CD8-positive, alpha-beta memory T cell (primary cell): ENCODE data around the gene SPHK1. TPM values are rescaled to one million over a fixed set of nuclear protein-coding genes. Genes with fewer than 3 reads are reported as not detected.
"Not testable (repeated sequence)": the region's sequence is repeated elsewhere in the genome, so short reads cannot be mapped to it uniquely, and the experiment has no call there.

Experiments
- CTCF ChIA-PET: fragments of 350-600 bp; sonication (Branson Sonifier 250); formaldehyde crosslinking; loops from one replicate; lab custom pipeline; 2021; ENCODE audit warnings: antibody characterized with exemption; lab: Charles Lee
- POLR2A ChIA-PET: fragments of 350-600 bp; sonication (Branson Sonifier 250); formaldehyde crosslinking; loops from one replicate; lab custom pipeline; 2021; ENCODE audit warnings: antibody characterized with exemption; lab: Charles Lee
- DNase-seq, 5 donors: peaks; one replicate each; pipeline versions ENCODE4 v3.0.0 to v3.0.0-alpha.2; 2020 to 2022; ENCODE audit warnings: mixed read lengths in 1 of 5
- H3K27ac ChIP-seq: one replicate; pipeline ENCODE4 v1.7.0; 2013; ENCODE audit warnings: low read depth, mild to moderate bottlenecking, low read length, moderate library complexity
- H3K27me3 ChIP-seq: 2 replicates; pipeline ENCODE4 v1.7.0; 2013; ENCODE audit warnings: low read length, mild to moderate bottlenecking; ENCODE audit not compliant: insufficient read depth, poor library complexity, severe bottlenecking
- H3K36me3 ChIP-seq: 2 replicates; pipeline ENCODE4 v1.7.0; 2013; ENCODE audit warnings: mild to moderate bottlenecking, low read length, moderate library complexity; ENCODE audit not compliant: insufficient read depth
- H3K4me1 ChIP-seq: 2 replicates; pipeline ENCODE4 v1.7.0; 2013; ENCODE audit warnings: mild to moderate bottlenecking, low read length, moderate library complexity; ENCODE audit not compliant: insufficient read depth
- H3K4me3 ChIP-seq: 2 replicates; pipeline ENCODE4 v1.7.0; 2013; ENCODE audit warnings: mild to moderate bottlenecking, low read length
- H3K9me3 ChIP-seq: 2 replicates; pipeline ENCODE4 v1.7.0; 2013; ENCODE audit warnings: mild to moderate bottlenecking, low read length
- H3K27ac Mint-ChIP-seq, 8 donors: one replicate each; pipeline ENCODE4 v1.8.0; 2020 to 2021; ENCODE audit warnings: mixed read lengths in 8 of 8, mild to moderate bottlenecking in 6 of 8, inconsistent platforms in 3 of 8, moderate library complexity in 3 of 8
- H3K27me3 Mint-ChIP-seq, 2 donors: one replicate each; pipeline ENCODE4 v1.8.0; 2020 to 2021; ENCODE audit warnings: mixed read lengths in 2 of 2, mild to moderate bottlenecking in 1 of 2, moderate library complexity in 1 of 2
- H3K36me3 Mint-ChIP-seq, 3 donors: one replicate each; pipeline ENCODE4 v1.8.0; 2020 to 2021; ENCODE audit warnings: mixed read lengths in 3 of 3, inconsistent platforms in 1 of 3, mild to moderate bottlenecking in 1 of 3
- H3K4me1 Mint-ChIP-seq, 3 donors: one replicate each; pipeline ENCODE4 v1.8.0; 2020 to 2021; ENCODE audit warnings: mixed read lengths in 3 of 3, inconsistent platforms in 1 of 3, mild to moderate bottlenecking in 1 of 3
- H3K4me3 Mint-ChIP-seq, 7 donors: one replicate each; pipeline ENCODE4 v1.8.0; 2020 to 2021; ENCODE audit warnings: mixed read lengths in 7 of 7, mild to moderate bottlenecking in 6 of 7, moderate library complexity in 4 of 7, inconsistent platforms in 2 of 7
- H3K9me3 Mint-ChIP-seq, 5 donors: one replicate each; pipeline ENCODE4 v1.8.0; 2020 to 2022; ENCODE audit warnings: mixed read lengths in 5 of 5, mild to moderate bottlenecking in 3 of 5, moderate library complexity in 2 of 5, inconsistent platforms in 1 of 5
- polyA plus RNA-seq: library from polyadenylated mRNA; unstranded; fragments of 300-500 nt; fragmentation: Illumina TruSeq; gene quantifications from one replicate; pipeline ENCODE4 v1.2.3, GENCODE V29; 2021
- total RNA-seq, 2 experiments: library from RNA; stranded (reverse); gene quantifications; one replicate each; pipeline ENCODE4 v1.2.3, GENCODE V29; 2021

SPHK1 gene
- total and polyA plus RNA-seq, 3 experiments from 2014 or later: 0.76 to 18.7 (median 17.2) TPM

DNA sequence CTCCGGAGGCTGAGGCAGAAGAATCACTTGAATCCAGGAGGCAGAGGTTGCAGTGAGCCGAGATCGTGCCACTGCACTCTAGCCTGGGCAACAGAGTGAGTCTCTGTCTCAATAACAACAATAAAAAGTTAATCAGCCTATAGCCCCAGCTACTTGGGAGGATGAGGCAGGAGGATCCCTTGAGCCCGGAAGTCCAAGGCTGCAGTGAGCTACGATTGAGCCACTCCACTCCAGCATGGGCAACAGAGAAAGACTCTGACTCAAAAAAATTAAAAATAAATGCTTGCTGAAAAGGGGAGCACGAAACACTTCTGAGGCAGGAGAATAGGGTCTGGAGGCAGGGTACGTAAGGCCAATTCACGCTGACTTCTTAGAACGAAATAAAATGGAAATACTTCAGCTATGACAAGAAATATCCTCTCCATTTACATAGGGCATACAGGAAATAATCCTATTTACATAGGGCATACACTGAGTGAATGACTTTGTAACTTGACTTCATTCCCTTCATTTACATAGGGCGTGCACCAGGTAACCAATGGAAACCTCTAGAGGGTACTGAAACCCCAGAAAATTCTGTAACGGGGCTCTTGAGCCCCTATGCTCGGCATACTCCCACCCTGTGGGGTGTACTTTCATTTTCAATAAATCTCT is 27.5 kb upstream of the SPHK1 start:
- CTCF ChIA-PET: interaction anchor here (7.0 kb wide), 1 partner anchor 28 kb away, joined by 46 read pairs; the partner anchor contains the start of gene SPHK1
- Histone ChIP-seq H3K27ac (no peak overlapping the region), H3K4me1 (peaks cover 9% of the 10 kb centered on the region), H3K9me3 (no peaks in the 10 kb centered on the region), H3K27me3 (no peaks in the 10 kb centered on the region), H3K4me3 (no peak overlapping the region), H3K36me3 (no peaks in the 10 kb centered on the region)
- Mint-ChIP-seq H3K9me3 (no peaks in the 10 kb centered on the region), H3K4me1 (peaks cover 15 to 20% (median 20%) of the 10 kb centered on the region in 3 donors), H3K4me3 (peak overlapping the region in 1 of 7 donors; percentile 35), H3K27ac (no peak overlapping the region), H3K36me3 (peaks cover 0 to 11% (median 0%) of the 10 kb centered on the region in 3 donors), H3K27me3 (peaks cover 0 to 4% of the 10 kb centered on the region in 2 donors)
- no peak for DNase-seq
- POLR2A ChIA-PET: no interaction called here

DNA sequence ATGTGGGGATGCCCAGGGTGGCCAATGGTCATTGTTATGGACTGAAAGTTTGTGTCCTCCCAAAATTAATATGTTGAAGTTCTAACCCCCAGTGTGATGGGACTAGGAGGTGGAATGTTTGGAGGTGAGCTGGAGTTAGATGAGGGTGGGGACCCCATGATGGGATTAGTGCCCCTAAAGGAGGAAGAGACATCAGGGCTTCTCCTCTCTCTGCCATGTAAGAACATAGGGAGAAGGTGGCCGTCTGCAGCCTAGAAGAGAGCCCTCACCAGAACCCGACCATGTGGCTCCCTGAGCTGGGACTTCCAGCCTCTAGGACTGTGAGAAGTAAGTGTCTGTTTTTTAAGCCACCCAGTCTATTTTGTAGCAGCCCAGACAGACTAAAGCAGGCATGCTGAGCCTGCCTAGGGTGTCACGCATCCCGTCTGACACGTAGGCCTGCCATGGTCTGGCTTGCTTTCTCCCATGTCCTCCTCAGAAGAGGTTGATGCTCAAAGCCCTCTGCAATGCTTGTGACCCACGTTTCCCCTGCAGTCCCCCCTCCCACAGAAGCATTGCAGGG is 26.7 kb upstream of the SPHK1 start:
- Mint-ChIP-seq H3K4me3 (peak overlapping the region in 1 of 7 donors; percentile 35), H3K36me3 (peaks cover 0 to 11% (median 0%) of the 10 kb centered on the region in 3 donors), H3K27me3 (peaks cover 0 to 4% of the 10 kb centered on the region in 2 donors), H3K27ac (no peak overlapping the region), H3K4me1 (peaks cover 10 to 14% (median 14%) of the 10 kb centered on the region in 3 donors), H3K9me3 (no peaks in the 10 kb centered on the region)
- Histone ChIP-seq H3K9me3 (no peaks in the 10 kb centered on the region), H3K4me1 (peaks cover 7% of the 10 kb centered on the region), H3K27me3 (no peaks in the 10 kb centered on the region), H3K4me3 (no peak overlapping the region), H3K36me3 (no peaks in the 10 kb centered on the region), H3K27ac (no peak overlapping the region)
- ChIA-PET POLR2A (no interaction called here), CTCF (interaction anchor here (1.2 kb wide), 1 partner anchor 28 kb away, joined by 4 read pairs; no protein-coding TSS in a partner anchor)
- DNase-seq: no peak

GRCh38 chr17:76359375-76359774 is 25.0 kb upstream of the SPHK1 start:
- Histone ChIP-seq H3K4me3 (no peak overlapping the region), H3K27me3 (no peaks in the 10 kb centered on the region), H3K27ac (no peak overlapping the region), H3K9me3 (no peaks in the 10 kb centered on the region), H3K4me1 (peaks cover under 1% of the 10 kb centered on the region), H3K36me3 (no peaks in the 10 kb centered on the region)
- no peak overlapping the region for H3K27ac Mint-ChIP-seq
- H3K4me3 Mint-ChIP-seq: no peak overlapping the region
- peaks cover under 1 to 5% (median 4%) of the 10 kb centered on the region in 3 donors for H3K4me1 Mint-ChIP-seq
- H3K9me3 Mint-ChIP-seq: no peaks in the 10 kb centered on the region
- H3K27me3 Mint-ChIP-seq: peaks cover 0 to 4% of the 10 kb centered on the region in 2 donors
- POLR2A ChIA-PET: no interaction called here
- DNase-seq: no peak
- CTCF ChIA-PET: no interaction called here
- no peaks in the 10 kb centered on the region for H3K36me3 Mint-ChIP-seq

DNA sequence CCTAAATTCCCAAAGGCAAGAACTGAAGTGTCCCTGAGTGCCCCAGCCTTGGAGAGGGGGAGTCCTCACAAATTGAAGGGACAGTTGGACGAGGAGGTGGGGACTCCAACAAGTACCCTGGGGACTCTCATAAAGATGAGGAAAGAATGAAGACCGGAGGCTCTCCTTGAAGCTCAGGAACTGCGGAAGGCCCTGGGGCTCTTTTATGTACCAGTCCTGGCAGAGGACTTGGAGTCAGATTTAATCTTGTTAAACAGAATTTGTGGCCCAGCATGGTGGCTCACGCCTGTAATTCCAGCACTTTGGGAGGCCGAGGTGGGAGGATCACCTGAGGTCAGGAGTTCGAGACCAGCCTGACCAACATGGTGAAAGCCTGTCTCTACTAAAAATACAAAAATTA is 24.6 kb upstream of the SPHK1 start:
- H3K4me3 ChIP-seq, POLR2A ChIA-PET, H3K27me3 Mint-ChIP-seq, H3K9me3 ChIP-seq, H3K4me3 Mint-ChIP-seq, H3K36me3 ChIP-seq, H3K4me1 ChIP-seq, H3K9me3 Mint-ChIP-seq, H3K27ac Mint-ChIP-seq, DNase-seq, CTCF ChIA-PET, H3K36me3 Mint-ChIP-seq, H3K27me3 ChIP-seq, H3K27ac ChIP-seq, H3K4me1 Mint-ChIP-seq: not testable (repeated sequence)

- H3K36me3 ChIP-seq: no peaks in the 10 kb centered on the region
- DNase-seq: no peak
- CTCF ChIA-PET: interaction anchor here (1.0 to 1.6 kb wide), 2 partner anchors 24 to 37 kb away, joined by 3 to 8 read pairs; partner anchors contain the start of gene SPHK1
These were observed 23.9 kb upstream of the SPHK1 start for GRCh38 chr17:76360461-76360860.

DNA sequence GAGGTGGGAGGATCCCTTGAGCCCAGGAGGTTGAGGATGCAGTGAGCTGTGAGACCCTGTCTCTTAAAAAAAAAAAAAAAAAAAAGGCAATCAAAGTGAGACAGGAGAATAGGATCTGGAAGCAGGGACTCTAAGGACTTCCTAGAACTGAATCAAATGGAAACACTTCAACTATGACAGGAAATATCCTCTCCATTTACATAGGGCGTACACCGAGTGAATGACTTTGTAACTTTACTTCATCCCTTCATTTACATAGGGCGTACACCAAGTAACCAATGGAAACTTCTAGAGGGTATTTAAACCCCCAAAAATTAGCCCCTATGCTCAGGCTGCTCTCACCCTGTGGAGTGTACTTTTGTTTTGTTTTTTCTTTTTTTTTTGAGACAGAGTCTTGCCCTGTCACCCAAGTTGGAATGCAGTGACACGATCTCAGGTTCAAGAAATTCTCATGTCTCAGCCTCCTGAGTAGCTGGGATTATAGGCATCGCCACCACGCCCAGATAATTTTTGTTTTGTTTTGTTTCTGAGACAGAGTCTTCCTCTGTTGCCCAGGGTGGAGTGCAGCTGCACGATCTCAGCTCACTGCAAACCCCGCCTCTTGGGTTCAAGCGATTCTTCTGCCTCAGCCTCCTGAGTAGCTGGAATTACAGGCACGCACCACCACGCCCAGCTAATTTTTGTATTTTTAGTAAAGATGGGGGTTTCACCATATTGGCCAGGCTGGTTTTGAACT is 21.1 kb upstream of the SPHK1 start:
- POLR2A ChIA-PET: no interaction called here
- no peaks in the 10 kb centered on the region for H3K27me3 ChIP-seq
- CTCF ChIA-PET: interaction anchor here (0.6 to 3.0 kb wide), 3 partner anchors 10 to 66 kb away, joined by 3 to 13 read pairs (median 4); partner anchors contain the start of genes PRPSAP1 and SPHK1
- H3K36me3 ChIP-seq: no peaks in the 10 kb centered on the region
- H3K4me3 ChIP-seq: no peak overlapping the region
- H3K9me3 ChIP-seq: no peaks in the 10 kb centered on the region
- no peak overlapping the region for H3K27ac Mint-ChIP-seq
- H3K4me3 Mint-ChIP-seq: no peak overlapping the region
- no peaks in the 10 kb centered on the region for H3K4me1 ChIP-seq
- no peaks in the 10 kb centered on the region for H3K4me1 Mint-ChIP-seq
- no peaks in the 10 kb centered on the region for H3K9me3 Mint-ChIP-seq
- no peaks in the 10 kb centered on the region for H3K36me3 Mint-ChIP-seq
- DNase-seq: no peak
- H3K27ac ChIP-seq: peak overlapping the region; percentile 27
- H3K27me3 Mint-ChIP-seq: peaks cover 0 to 3% of the 10 kb centered on the region in 2 donors

More at GRCh38 chr17:76360461-76360860, 23.9 kb upstream of the SPHK1 start:
- Histone ChIP-seq H3K4me3 (no peak overlapping the region), H3K9me3 (no peaks in the 10 kb centered on the region), H3K27me3 (no peaks in the 10 kb centered on the region), H3K27ac (no peak overlapping the region), H3K4me1 (no peaks in the 10 kb centered on the region)
- H3K36me3 Mint-ChIP-seq: no peaks in the 10 kb centered on the region
- peaks cover 0 to 7% of the 10 kb centered on the region in 2 donors for H3K27me3 Mint-ChIP-seq
- POLR2A ChIA-PET: no interaction called here
- no peak overlapping the region for H3K4me3 Mint-ChIP-seq
- H3K4me1 Mint-ChIP-seq: no peaks in the 10 kb centered on the region
- H3K27ac Mint-ChIP-seq: no peak overlapping the region
- H3K9me3 Mint-ChIP-seq: no peaks in the 10 kb centered on the region

DNA sequence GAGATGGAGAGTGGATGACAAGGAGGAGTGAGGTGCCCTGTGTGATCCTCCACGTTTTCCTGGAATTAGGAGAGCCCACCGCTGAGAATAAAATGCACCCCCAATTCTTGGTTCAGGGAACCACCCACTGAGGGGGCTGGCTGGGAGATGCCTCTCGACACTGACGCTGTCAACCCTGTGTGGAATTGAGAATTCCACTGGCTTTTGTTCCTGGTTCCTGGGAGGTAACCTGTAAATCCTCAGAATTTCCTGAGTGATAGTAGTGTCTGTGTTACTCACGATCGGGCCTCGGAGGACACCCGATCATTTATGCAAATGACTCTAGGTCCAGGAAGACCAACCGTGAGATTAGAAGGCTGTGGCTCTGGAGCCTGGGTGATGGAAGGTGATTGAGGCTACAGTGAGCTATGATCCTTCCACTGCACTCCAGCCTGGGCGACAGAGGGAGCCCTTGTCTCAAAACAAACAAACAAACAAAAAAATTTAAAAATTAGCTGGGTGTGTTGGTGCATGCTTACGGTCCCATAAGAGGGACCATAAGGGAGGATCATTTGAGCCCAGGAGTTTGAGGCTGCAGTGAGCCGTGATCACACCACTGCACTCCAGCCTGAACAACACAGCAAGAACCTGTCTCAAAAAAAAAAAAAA is 19.0 kb upstream of the SPHK1 start:
- Mint-ChIP-seq H3K9me3 (no peaks in the 10 kb centered on the region), H3K36me3 (no peaks in the 10 kb centered on the region), H3K27me3 (peaks cover 0 to 3% of the 10 kb centered on the region in 2 donors), H3K27ac (no peak overlapping the region), H3K4me1 (no peaks in the 10 kb centered on the region), H3K4me3 (no peak overlapping the region)
- Histone ChIP-seq H3K36me3 (no peaks in the 10 kb centered on the region), H3K27ac (no peak overlapping the region), H3K9me3 (no peaks in the 10 kb centered on the region), H3K4me1 (no peaks in the 10 kb centered on the region), H3K27me3 (no peaks in the 10 kb centered on the region), H3K4me3 (no peak overlapping the region)
- ChIA-PET CTCF (interaction anchor here (3.0 to 3.8 kb wide), 2 partner anchors 20 to 33 kb away, joined by 13 to 23 read pairs; partner anchors contain the start of gene SPHK1), POLR2A (interaction anchor here (0.6 to 0.7 kb wide), 2 partner anchors 1115 to 1189 kb away, joined by 3 to 11 read pairs; no protein-coding TSS in a partner anchor)
- DNase-seq: no peak
